Psoas muscle (tissue), 8 donors: ENCODE data around the gene SKIDA1. TPM values are rescaled to one million over a fixed set of nuclear protein-coding genes. Genes with fewer than 3 reads are reported as not detected.

Source experiments
- ATAC-seq, 4 donors: fragments of 200-7000 bp; cut with Tn5 transposase; one replicate each; pipeline ENCODE4 v1.9.1; 2020; ENCODE audit warnings: moderate library complexity in 3 of 4, mild to moderate bottlenecking in 2 of 4
- DNase-seq, 2 donors: peaks; one replicate each; pipeline ENCODE4 v3.0.0-alpha.2; 2020
- H3K27ac ChIP-seq: fragments of 200-600 bp; one replicate; pipeline ENCODE4 v1.8.0; 2022
- H3K27me3 ChIP-seq, 3 donors: fragments of 200-600 bp in 1 of 3; one replicate each; pipeline versions ENCODE4 v1.6.1 to v1.8.0; 2013 to 2022; ENCODE audit warnings: low read length in 2 of 3, mild to moderate bottlenecking in 2 of 3, moderate library complexity in 1 of 3; ENCODE audit not compliant: insufficient read depth in 3 of 3
- H3K36me3 ChIP-seq, 2 donors: fragments of 200-600 bp in 1 of 2; one replicate each; pipeline versions ENCODE4 v1.6.1 to v1.8.0; 2013 to 2022; ENCODE audit warnings: low read depth in 1 of 2, mild to moderate bottlenecking in 1 of 2, moderate library complexity in 1 of 2; ENCODE audit not compliant: insufficient read depth in 1 of 2
- H3K4me1 ChIP-seq: fragments of 200-600 bp; one replicate; pipeline ENCODE4 v1.8.0; 2022
- H3K4me3 ChIP-seq: fragments of 200-600 bp; one replicate; pipeline ENCODE4 v1.8.0; 2022; ENCODE audit warnings: mild to moderate bottlenecking
- H3K9me3 ChIP-seq: fragments of 200-600 bp; one replicate; pipeline ENCODE4 v1.8.0; 2022
- WGBS, 3 donors: extraction: QIAGEN DNeasy Blood & Tissue Kit; methylation state at CpG; one replicate each; pipeline versions ENCODE4 v1.1.6 to v1.1.7; 2013; 5-methylcytosine and 5-hydroxymethylcytosine counted together
- intact Hi-C, 2 donors: fragments of 100-400 bp; cut with DNase I; formaldehyde crosslinking; loops; one replicate each; pipeline versions ENCODE4 v1.11.0 to v1.14.2; 2022
- polyA plus RNA-seq, 3 donors: library from polyadenylated mRNA; stranded (reverse); fragments of 200-250 nt; gene quantifications; one replicate each; pipeline ENCODE4 v1.2.3, GENCODE V29; 2013
- total RNA-seq, 4 donors: library from RNA; stranded (reverse); fragmentation: NEBNext Ultra II Directional in 2 of 4; extraction: Animal tissue kit (Norgen Biotek cat#: 25700) in 2 of 4; gene quantifications; one replicate each; pipeline versions ENCODE4 v1.2.1 to v1.2.4, GENCODE V29; 2021 to 2023
- TF ChIP-seq, protein P1 (sequence below): fragments of 200-600 bp; IDR thresholded peaks from one replicate; pipeline ENCODE4 v1.8.0; 2022; ENCODE audit warnings: antibody characterized with exemption
- donor health status: healthy with polysubstance abuse.
- donor health status: DM: no; HTN: no; CAD: no; lungs with moderate emphysema.
- donor health status: Bipolar disorder and iron deficiency.
- donor health status: healthy.
- donor health status: DM: yes; HTN: yes; CAD: no.
- donor health status: DM: no; HTN: no; CAD: no.
- donor health status: DM: no; HTN: no; CAD: no.
- donor health status: DM: yes; HTN: yes; CAD: no.

The SKIDA1 gene
- total and polyA plus RNA-seq, 7 donors = 0.04 to 0.79 (median 0.21) TPM

- Histone ChIP-seq H3K27me3 (peaks cover 0 to 8% (median 0%) of the 10 kb centered on the region in 3 donors), H3K27ac (peak overlapping the region; percentile 74), H3K9me3 (no peaks in the 10 kb centered on the region), H3K4me3 (peak overlapping the region; percentile 77), H3K4me1 (peaks cover 27% of the 10 kb centered on the region), H3K36me3 (no peaks in the 10 kb centered on the region)
- WGBS, 3 donors = 15 to 20% (median 19%) methylated on average over 13 of the region's 13 CpGs
- TF ChIP-seq, protein P1, sequence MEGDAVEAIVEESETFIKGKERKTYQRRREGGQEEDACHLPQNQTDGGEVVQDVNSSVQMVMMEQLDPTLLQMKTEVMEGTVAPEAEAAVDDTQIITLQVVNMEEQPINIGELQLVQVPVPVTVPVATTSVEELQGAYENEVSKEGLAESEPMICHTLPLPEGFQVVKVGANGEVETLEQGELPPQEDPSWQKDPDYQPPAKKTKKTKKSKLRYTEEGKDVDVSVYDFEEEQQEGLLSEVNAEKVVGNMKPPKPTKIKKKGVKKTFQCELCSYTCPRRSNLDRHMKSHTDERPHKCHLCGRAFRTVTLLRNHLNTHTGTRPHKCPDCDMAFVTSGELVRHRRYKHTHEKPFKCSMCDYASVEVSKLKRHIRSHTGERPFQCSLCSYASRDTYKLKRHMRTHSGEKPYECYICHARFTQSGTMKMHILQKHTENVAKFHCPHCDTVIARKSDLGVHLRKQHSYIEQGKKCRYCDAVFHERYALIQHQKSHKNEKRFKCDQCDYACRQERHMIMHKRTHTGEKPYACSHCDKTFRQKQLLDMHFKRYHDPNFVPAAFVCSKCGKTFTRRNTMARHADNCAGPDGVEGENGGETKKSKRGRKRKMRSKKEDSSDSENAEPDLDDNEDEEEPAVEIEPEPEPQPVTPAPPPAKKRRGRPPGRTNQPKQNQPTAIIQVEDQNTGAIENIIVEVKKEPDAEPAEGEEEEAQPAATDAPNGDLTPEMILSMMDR = no peak
- ATAC-seq (peak in 1 of 4 donors; percentile 34), DNase-seq (no peak)
- intact Hi-C loops = loop anchor here (1.0 to 10.0 kb wide), 2 partner anchors 13 to 1037 kb away; no protein-coding TSS in a partner anchor
Measured at GRCh38 chr10:21518149-21518640, 7.3 kb downstream of the SKIDA1 start.

DNA sequence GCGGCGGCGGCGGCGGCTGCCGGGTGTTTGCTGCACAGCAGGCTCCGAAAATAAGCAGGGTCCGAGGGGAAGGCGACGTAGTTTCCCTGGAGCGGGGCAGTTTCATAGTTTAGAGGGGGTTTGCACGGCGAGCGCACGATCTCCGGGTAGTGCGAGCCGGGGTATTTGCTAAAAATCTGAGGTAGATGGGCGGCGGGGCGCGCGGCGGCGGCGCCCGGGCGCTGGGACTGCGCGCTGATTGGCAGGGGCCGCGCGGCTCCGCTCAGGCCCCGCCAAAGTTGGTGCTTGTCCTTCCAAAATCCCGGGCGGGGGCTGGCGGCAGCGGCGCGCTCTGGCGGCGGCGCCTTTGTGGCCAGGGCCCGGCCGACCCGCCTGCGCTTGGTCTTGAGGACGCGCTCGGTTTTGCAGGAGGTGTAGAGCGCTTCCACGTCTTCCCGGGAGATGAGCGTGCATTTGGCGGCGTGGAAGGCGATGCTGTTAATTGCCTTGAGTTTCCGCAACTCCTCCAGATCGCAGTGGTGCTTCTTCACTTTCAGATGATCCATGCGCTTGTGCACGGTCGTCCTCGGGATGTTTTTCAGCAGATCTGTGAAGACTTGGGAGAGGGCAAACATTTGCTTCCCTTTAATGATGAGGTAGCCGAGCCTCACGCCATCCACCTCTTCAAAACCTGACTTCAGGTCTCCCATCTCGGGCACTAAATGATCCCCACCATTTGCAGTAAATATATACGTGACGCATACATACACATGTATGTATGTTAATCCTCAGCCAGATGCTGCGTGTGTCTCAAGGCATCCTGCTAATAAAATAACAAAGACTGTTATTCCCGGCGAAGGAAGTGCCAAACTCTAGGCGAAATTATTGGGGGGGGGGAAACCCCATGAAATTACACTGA, 8.1 kb downstream of the SKIDA1 start:
- intact Hi-C loops = loop anchor here (1.0 to 10.0 kb wide), 2 partner anchors 14 to 1037 kb away; no protein-coding TSS in a partner anchor
- Histone ChIP-seq H3K4me1 (peaks cover 27% of the 10 kb centered on the region), H3K27me3 (peaks cover 0 to 8% (median 0%) of the 10 kb centered on the region in 3 donors), H3K9me3 (no peaks in the 10 kb centered on the region), H3K36me3 (no peaks in the 10 kb centered on the region), H3K27ac (peak overlapping the region; percentile 74), H3K4me3 (peak overlapping the region; percentile 77)
- TF ChIP-seq, protein P1 = no peak
- ATAC-seq (peak; percentile 73 to 86 (median 78)), DNase-seq (peak; percentile 73 to 83)
- WGBS, 3 donors = 1 to 2% (median 2%) methylated on average over 64 to 73 of the region's 73 CpGs

DNA sequence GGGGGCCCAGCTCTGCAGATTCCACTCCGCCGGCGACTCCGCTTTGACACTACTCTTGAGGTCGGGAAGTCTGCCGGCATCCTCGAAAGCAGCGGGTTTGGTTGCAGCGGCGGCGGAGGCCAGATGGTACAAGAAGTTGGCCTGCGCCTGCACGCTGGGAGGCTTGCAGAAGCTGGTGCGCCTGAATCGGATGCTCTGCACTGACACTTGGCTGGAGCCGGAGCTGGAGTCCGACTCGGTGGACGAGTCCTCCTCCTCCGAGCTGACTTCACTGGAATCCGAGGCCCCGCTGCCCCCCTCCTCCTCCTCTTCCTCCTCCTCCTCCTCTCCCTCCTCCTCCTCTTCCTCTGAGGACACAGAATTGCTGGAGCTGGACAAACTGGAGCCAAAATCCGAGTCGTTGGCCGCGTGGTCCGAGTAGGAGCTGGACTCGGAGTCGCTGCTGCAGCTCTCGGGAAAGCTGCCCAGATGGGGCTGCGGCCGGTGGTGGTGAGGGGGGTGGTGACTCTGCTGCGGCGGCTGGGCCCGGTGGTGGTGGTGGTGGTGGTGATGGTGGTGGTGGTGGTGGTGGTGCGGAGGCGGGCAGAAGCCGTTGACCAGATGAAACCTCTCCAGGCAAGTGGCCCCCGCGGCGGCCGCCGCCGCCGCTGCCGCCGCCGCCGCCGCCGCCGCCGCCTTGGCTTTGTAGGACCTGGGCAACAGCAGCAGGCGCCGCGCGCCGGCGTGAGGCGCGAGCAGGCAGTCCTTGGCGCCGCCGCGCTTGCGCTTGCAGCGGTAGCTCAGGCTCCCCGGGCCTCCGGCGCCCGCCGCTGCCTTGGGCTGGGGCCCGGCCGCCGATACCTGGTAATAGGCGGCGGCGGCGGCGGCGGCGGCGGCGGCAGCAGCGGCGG, 9.0 kb downstream of the SKIDA1 start:
- Histone ChIP-seq H3K4me1 (peaks cover 23% of the 10 kb centered on the region), H3K36me3 (no peaks in the 10 kb centered on the region), H3K4me3 (peak overlapping the region; percentile 77), H3K27ac (peak overlapping the region; percentile 74), H3K9me3 (no peaks in the 10 kb centered on the region), H3K27me3 (peaks cover 0 to 8% (median 0%) of the 10 kb centered on the region in 3 donors)
- WGBS, 3 donors = 0 to 1% (median 0%) methylated on average over 30 to 75 of the region's 86 CpGs
- intact Hi-C loops = loop anchor here in 1 of 2 donors (10.0 kb wide), 1 partner anchor 1038 kb away; no protein-coding TSS in a partner anchor
- ATAC-seq (peak; percentile 55 to 88 (median 80)), DNase-seq (peak; percentile 73 to 91)
- TF ChIP-seq, protein P1 = no peak

- 58 to 64% (median 62%) methylated on average over 15 of the region's 15 CpGs for WGBS, 3 donors
- H3K9me3 ChIP-seq = no peaks in the 10 kb centered on the region
- ATAC-seq (no peak), DNase-seq (no peak)
- peak overlapping the region; percentile 77 for H3K4me3 ChIP-seq
- intact Hi-C loops = loop anchor here (2.0 to 10.0 kb wide), 2 partner anchors 15 to 1039 kb away; no protein-coding TSS in a partner anchor
- H3K27me3 ChIP-seq = peaks cover 0 to 8% (median 0%) of the 10 kb centered on the region in 3 donors
- peaks cover 21% of the 10 kb centered on the region for H3K4me1 ChIP-seq
- H3K27ac ChIP-seq = no peak overlapping the region
- no peaks in the 10 kb centered on the region for H3K36me3 ChIP-seq
- TF ChIP-seq, protein P1 = no peak
Measured at GRCh38 chr10:21515361-21516241, 9.9 kb downstream of the SKIDA1 start.
